GM04503 (cell line): ENCODE results near the gene ATG10.
"Not testable (repeated sequence)": the region's sequence is repeated elsewhere in the genome, so short reads cannot be mapped to it uniquely, and the experiment has no call there.

Source experiments
- DNase-seq: peaks from one replicate; pipeline ENCODE4 v3.0.0-alpha.2; 2012; ENCODE audit warnings: low read depth

The ATG10 gene

DNA sequence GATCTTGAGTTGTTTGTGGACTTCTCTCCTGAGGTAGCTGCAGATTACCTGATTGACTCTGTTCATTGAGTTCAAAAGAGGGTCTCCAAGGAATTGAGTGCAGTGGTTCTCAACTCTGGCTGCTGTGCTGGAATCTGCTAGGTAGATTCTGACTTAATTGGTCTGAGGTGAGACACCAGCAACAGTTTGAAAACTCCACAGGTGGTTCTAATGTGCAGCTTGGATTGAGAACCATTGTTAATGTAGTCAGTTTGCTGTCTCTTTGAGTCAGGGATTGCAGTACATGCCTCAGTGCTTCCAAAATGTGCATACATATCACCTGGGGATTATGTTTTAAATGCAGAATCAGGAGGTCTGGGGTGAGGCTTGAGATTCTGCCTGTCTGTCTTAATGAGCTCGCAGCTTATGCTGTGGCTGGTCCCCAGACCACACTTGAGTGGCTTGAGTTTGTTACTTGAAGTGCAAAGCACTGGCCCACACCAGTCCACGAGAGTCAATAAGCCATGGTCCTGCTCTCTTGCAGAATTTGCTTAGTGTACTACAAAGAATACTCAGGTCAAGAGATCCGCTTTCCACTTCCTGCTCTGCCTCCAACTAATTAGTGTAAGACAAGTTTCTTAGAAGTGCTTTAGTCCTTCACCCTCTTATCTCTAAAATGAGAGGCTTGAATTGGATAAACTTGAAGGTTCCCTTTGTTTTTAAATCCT lies 82.3 kb downstream of the ATG10 start:
- DNase-seq = no peak

DNA sequence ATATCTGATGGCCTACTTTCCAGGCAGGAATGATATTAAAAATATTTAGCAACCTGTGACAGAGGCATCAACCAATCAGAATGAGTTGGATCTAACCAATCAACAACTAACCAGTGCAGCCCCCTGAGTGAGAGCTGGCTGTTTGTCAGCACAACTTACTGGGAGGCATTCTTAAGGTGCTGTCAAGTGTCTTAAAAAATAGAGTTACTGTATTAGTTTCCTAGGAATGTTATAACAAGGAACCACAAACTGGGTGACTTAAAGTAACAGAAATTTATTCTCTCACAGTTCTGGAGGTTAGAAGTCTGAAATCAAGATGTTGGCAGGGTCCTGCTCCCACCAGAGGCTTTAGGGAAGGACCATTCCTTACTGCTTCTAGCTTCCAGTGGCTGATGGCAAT lies 85.2 kb downstream of the ATG10 start:
- DNase-seq = no peak

DNA sequence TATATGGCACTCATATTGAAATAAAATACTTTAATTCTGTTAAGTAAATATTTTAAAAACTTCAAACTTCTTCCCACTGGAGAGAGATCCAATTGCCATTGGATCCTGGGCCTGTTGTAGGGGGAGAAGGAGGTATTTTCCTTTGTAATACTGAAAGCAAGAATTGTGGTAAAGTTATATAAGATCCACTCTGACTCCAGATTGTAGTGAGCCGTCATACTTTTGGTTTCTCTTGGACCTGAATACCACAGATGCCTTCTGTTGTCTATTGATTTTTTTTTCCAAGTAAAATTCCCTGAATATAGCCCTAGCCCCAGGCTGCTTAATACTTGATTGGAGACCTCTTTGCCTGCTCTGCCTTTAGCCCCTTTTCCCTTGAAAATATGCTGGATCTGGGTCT lies 86.9 kb downstream of the ATG10 start:
- DNase-seq = no peak

DNA sequence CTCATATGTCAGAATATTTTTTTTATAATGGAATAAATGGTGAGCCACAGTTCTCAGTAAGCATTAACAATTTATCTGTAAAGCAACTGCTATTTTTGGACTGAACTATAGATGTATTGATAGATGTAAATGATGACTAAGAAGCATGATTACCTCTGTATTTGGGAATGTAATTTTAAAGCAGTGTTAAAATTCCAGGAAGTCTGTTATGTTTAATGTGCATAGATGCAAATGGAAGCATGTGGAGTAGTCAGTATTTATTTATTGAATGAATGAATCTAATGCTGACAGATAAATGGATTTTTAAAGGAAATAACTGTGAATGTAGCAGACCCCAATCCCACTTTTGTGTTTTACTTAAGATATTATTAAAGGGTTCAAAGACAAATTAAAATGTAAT lies 95.0 kb downstream of the ATG10 start:
- DNase-seq = no peak

DNA sequence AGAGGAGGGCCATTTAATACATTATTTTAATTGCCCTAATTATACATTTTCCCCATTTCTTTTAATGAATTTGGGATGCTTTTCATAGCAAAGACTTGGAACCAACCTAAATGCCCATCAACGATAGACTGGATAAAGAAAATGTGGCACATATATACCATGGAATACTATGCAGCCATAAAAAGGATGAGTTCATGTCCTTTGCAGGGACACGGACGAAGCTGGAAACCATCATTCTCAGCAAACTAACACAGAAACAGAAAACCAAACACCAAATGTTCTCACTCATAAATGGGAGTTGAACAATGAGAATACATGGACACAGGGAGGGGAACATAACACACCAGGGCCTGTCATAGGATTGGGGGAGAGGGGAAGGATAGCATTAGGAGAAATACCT lies 96.2 kb downstream of the ATG10 start:
- DNase-seq = not testable (repeated sequence)

DNA sequence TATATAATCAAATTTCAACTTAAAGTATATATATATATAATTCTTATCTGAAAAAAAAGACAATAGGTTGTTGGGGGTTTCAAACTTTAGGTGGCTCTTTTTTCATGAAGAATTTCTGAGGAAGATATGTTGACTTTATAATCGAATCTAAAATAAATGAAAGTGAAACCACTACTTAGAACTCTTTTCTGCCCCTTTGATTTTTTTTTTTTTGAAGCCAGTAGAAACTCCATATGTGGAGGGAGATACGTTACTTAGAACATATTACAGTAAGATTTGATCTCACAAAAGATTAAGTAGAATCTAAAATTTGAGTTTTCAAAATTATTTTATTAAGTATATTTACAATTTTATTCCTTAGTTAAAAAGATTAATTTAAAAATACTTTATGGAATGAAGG lies 96.9 kb downstream of the ATG10 start:
- no peak for DNase-seq

DNA sequence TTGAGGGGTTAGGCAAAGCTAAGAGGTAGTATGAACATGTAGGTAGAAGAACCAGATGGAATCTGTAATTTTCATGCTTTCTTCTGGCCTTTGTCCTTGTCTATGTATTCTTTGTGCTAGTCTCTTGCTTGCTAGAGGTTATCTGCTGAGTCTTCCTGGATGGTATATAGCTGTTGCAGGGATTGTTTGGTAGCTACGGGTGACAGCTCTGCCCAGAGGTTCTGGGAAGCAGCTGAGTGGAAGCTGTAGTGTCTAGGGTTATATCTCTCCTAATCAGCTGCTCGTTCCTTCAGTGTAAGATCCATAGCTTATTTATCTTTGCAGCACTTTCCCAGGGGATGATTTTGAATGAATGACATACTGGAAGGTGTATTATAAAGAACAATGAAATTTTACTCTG lies 100.3 kb downstream of the ATG10 start:
- no peak for DNase-seq

DNA sequence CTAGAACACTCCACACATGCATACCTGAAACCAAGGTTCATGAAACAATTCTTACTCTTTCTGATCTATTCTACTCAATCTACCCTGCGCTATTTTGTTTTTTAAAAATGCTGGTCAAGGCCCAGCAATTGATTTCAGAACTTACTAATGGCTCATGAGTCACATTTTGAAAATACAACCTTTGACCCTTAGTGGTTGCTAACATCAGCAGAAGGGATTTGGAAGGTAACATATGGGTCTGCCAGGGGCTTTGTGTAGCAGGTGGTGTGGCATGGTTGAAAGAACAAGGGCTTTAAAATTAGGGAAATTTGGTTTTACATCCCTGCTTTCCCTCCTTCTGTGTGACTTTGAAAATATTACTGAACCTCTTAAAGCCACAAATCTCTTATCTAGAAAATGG lies 101.4 kb downstream of the ATG10 start:
- DNase-seq = no peak

DNA sequence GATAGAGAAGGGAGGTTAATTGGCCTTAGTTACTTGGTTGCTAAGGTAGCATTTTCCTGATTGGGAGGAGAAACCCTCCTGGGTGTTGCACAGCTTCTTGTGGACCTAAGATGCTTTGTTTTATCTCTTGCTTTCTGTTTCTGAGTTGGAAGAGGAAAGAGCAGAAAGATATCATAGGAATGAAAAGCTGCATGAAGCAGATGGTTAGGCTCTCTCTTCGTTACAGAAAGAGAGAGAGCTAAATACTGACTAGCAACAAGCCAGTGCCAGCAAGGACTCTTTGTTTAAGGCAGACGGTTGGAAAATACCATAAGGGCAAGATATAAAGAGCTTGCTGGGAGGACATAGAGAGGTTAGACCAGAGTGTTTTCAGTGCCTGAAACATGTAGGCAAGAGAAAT lies 103.1 kb downstream of the ATG10 start:
- no peak for DNase-seq

DNA sequence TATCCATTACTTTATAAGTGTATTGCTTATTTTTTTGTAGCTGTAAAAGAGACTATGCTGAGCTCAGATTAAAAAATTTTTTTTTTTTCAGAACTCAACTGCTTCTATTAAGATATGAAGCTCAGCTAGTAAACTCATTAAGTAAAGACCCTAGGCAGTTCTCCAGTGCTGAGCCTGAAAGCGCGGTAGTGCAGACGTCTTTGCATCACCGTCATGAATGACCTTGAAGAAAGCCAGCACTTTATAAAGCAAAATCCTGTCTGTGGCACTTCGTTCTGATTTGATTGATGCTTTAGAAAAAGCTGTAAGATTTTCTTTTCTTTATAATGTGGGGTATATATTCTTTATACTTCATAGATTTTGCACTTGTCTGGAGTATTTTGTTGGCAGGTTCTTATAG lies 105.7 kb downstream of the ATG10 start:
- DNase-seq = no peak

DNA sequence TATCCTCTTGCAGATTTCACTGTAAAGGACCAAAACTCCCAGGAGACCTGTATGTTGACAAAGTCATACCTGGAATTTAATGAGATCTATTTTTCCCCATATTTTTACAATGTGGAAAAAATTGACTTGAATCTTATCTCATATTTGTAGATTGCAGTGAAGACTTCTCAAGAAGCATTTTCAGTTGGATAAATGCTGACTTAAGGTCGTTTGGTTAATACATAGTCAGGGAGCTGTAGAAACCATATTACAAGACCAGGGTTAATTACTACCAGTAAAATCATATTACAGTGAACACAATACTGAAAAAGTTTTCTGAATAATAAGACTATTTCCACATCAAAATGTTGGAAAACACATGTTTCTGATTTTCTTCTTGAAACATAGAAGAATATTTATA lies 119.8 kb downstream of the ATG10 start:
- no peak for DNase-seq

DNA sequence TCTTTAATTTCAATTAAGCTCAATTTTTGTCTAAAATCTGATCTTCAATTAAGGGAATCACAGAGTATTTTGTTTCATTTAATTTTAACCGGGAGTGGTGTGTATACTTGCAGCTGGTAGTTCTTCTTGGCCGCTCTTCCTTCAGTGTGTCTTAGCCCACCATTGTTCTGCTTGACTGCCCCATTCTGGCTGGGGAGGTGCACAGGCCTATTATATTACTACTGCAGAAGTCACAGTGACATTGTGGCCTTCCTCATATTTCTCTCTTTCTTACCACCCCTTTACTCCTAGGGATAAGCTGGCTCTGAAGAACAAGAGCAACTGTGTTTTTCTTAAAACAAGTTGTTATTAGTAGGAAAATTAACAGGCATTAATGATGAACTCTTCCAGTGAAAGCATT lies 123.7 kb downstream of the ATG10 start:
- no peak for DNase-seq

DNA sequence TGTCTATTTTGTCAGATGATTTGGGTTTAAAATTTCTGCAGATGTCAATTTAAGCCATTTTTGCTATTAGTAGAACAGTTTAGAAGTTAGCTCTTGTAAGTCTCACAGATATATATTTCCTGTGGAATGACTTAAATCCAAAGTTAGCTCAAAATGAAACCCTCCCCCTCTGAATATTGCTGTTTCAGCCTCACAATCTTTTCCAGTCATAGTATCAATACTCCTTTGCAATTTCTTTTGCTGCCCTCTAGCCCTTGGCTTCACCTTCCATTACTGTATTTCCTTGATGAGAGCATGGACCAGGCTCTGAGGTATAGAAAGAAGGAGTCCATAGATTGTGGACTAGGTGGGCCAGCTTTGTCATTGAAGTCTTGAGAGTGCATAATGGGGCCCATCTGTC lies 124.4 kb downstream of the ATG10 start:
- no peak for DNase-seq

DNA sequence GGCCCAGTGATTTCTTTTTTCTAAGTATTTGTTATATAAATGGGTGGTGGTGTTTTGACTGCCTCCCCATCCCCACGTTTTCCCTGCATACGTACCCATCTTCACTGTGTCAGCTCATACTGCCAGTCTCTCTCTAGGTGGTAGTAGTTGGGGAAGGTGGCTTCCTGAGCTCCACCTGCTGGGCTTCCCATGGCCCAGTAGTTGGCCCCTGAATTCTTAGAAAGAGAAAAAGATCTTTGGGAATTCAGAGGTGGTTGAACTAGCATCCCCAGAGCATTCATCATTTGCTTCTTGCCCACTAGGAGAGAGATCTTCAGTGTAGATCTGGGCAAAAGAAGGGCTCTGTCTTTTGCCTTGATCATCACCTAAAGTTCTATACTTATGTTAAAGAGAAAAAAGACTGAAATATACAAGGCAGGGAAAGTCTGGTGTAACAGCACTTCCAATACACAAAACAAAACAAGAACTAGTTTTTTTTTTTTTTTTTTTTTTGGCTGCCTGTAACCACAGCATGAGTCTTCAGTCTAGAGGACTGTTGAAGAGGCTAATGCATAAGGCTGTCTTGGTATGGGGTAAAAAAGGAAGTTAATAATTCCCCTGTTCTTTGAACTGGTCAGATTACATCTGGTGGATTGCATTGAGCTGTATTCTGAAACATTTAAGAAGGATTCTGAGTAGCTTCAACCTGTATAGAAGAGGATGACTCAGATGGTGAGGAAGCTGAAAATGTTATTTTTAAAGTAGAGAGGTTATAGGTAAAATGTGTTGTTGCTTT lies 128.7 kb downstream of the ATG10 start:
- no peak for DNase-seq

DNA sequence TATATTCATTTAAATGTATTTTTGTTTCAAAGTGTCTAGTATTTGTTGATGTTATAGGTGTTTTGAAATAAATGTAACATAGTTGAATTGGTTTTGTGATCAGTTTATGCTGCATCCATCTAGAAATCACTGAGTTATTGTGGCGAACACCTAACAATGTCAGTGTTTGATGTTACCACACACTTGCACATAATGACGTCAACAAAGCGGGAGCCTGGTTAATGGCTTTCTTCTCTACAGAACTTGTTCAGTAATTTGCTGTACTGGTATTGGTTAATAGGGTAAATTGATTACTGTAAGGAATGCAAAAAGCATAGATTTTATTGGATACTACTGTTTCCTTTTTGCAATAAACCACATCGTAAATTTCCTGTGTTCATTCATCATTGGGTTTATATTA lies 133.0 kb downstream of the ATG10 start:
- no peak for DNase-seq

DNA sequence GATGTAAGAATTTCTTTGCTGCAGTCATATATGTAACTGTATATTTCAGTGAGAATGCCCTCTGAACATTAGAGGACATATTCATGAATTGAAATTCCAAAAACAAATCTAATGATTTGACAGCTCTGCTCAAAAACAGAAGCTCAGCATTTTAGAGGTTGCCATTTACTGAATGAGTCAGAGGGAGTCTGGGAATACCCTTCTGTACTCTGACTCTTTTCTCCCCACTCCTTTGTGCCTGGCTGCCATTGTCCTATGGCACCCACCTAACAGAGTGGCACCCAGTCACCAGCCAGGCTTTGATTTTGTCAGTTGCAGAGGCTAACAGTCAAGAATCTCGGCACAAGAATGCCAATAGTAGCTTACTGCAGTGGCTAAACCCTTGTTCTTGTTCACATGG lies 133.6 kb downstream of the ATG10 start:
- no peak for DNase-seq

DNA sequence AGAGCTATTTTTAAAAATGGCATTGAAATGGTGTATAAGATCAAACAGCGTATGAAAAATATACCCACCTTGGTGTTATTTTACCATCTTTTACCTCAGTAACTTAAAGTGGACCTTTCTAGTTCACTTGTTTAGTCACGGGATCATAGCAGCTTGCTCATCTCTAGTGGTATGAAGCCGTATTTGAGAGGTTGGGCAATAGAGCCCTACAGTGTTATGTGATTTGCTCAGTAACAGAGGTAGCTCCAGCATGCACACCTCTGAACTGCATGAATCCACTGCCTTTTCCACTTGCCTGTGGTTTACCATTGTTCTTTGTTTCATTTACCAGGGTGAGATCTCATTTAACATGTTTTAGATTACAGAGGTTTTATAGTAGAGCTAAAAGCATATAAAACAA lies 134.4 kb downstream of the ATG10 start:
- peak; percentile 9 for DNase-seq

DNA sequence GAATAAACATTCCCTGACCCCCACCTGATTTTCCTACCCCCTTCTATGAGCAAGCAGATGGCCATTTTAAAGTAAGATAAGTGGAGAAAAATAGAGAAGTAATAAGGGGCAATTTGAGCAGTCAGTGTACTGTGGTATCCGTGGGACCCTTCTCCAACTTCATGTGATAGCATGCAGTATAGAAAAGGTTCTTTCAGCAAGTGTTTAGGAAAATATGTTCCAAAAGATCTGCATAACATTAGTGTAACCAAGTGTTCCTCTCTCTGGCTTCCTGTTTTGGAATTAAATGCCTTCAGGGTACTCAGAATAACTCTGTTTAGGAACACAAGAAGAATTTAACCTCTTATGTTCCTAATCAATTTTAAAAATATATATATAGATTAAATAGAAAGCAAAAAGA lies 134.9 kb downstream of the ATG10 start:
- no peak for DNase-seq

DNA sequence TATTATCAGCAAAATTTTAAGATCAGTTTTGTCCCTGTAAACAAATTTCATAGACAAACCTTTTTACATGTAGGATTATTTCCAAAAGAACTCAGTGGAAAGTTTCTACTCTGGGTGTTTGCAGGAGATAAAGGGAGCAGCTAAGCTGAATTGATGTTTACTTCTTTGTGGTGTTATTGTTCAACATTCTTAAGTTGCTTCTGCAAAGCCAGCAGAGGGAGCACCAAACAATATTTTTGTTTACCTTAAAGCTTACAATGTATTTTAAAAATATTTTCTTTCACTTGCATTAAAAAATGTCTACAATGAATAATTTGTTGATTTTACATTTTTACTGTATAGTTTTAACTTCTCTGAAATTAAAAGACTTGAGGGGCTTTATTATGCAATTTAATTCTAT lies 135.4 kb downstream of the ATG10 start:
- no peak for DNase-seq

DNA sequence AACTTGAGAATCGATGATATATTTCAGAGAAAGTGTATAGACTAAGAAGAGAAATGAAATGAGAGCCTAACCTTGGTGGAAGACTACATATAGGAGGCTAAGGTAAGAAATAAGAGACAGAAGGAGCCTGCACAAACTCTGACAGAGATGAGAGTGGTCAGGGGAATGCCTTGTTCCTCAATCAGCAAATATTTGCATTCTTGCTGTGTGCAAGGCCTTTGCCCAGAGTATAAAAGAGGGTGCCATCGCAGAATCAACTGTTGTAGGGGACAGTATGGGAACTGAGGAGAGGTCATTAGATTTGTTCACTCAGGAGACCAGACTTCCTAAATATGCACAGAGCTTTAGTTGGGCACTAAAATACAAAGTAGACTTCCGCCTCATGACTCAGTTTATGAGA lies 137.2 kb downstream of the ATG10 start:
- DNase-seq = no peak

DNA sequence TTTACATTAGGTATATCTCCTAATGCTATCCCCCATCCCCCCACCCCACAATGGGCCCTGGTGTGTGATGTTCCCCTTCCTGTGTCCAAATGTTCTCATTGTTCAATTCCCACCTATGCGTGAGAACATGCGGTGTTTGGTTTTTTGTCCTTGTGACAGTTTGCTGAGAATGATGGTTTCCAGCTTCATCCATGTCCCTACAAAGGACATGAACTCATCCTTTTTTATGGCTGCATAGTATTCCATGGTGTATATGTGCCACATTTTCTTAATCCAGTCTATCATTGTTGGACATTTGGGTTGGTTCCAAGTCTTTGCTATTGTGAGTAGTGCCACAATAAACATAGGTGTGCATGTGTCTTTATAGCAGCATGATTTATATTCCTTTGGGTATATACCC lies 138.1 kb downstream of the ATG10 start:
- DNase-seq = not testable (repeated sequence)

DNA sequence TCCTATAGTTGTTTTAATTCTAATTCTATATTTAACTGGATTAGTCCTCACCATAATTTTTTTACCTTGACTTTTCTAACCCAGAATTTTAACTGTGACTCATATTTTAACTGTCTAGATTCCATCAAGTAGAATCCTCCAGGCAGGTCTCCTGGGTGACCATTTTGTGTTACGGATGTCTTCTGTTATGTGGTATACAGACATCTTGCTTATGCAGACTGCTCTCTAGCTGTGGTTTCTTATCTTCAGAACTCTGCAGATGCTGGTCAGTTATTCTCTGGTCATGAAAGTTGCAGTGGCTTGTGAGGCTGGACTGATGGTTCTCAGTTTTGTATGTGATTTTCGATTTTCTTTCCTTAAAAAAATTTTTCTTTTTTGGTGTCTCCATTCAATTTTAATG lies 139.4 kb downstream of the ATG10 start:
- no peak for DNase-seq

DNA sequence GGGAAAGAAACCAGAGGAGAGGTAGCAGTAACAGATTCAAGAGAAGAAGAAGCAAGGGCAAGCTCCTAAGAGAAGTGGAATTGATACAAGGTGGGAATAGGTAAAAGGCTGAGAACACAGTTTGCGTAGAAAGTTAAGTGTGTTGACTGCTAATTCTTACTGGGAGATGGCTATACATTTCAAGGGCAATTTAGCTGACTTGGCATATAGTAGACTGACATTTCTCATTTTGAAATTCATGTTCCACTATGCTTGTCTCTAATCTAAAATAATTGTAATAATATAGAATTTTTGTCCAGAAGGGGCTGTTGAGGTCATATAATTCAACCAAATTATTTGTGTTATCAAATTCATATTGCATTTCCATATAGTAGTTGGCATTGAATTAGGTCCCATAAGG lies 144.0 kb downstream of the ATG10 start:
- DNase-seq = no peak

DNA sequence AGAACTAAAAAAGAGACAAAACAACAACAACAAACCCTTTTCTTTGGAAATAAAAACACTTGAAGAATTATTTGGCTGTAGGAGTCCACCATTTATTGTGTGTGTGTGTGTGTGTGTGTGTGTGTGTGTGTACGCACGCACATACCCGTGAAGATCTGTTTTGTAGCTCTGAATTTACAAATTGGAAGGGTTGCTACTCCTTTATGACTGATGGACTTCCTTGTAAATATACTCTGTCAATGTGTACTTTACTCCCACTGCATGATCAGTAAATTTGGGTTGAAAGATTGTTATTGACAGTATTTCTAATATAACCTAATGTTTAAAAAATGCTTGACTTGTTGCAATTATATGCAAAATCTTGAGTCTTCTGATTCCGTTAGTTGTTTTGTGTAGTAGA lies 148.1 kb downstream of the ATG10 start:
- no peak for DNase-seq
